ENCODE results near the gene PRDX5. TPM values are rescaled to one million over a fixed set of nuclear protein-coding genes. Genes with fewer than 3 reads are reported as not detected.

PRDX5 gene
- total RNA-seq, 1 experiment from 2014 or later, result 165 TPM

GRCh38 chr11:64288353-64288750 lies 29.6 kb upstream of the PRDX5 start:
- intact Hi-C loops (cut with micrococcal nuclease; ENCODE audit: unreplicated experiment), result no loop called here
- DNase-seq, result no peak
- BruUV-seq (replicated peaks), result no TSS peak
- Mint-ChIP-seq H3K36me3 (ENCODE audit: insufficient read depth, unreplicated experiment) (peaks cover 34% of the 10 kb centered on the region), H3K4me1 (ENCODE audit: low read depth, unreplicated experiment) (peaks cover 17% of the 10 kb centered on the region), H3K27me3 (ENCODE audit: unreplicated experiment) (peaks cover 40% of the 10 kb centered on the region), H3K9me3 (ENCODE audit: low read depth, unreplicated experiment) (no peaks in the 10 kb centered on the region), H3K27ac (ENCODE audit: unreplicated experiment) (no peak overlapping the region), H3K4me3 (ENCODE audit: low read depth, unreplicated experiment) (no peak overlapping the region)
- no peak for TF ChIP-seq CTCF (IDR thresholded peaks at IDR 0.05; ENCODE audit: unreplicated experiment)
- CTCF ChIA-PET, result no interaction called here

GRCh38 chr11:64289002-64289564 lies 28.8 kb upstream of the PRDX5 start:
- Mint-ChIP-seq H3K27ac (ENCODE audit: unreplicated experiment) (no peak overlapping the region), H3K4me3 (ENCODE audit: low read depth, unreplicated experiment) (no peak overlapping the region), H3K4me1 (ENCODE audit: low read depth, unreplicated experiment) (peaks cover 17% of the 10 kb centered on the region), H3K36me3 (ENCODE audit: insufficient read depth, unreplicated experiment) (peaks cover 29% of the 10 kb centered on the region), H3K9me3 (ENCODE audit: low read depth, unreplicated experiment) (no peaks in the 10 kb centered on the region), H3K27me3 (ENCODE audit: unreplicated experiment) (peaks cover 47% of the 10 kb centered on the region)
- CTCF ChIA-PET, result interaction anchor here (0.7 to 1.4 kb wide), 2 partner anchors 12 to 31 kb away, joined by 3 to 5 read pairs; no protein-coding TSS in a partner anchor
- no TSS peak for BruUV-seq (replicated peaks)
- intact Hi-C loops (cut with micrococcal nuclease; ENCODE audit: unreplicated experiment), result no loop called here
- no peak for DNase-seq
- no peak for TF ChIP-seq CTCF (IDR thresholded peaks at IDR 0.05; ENCODE audit: unreplicated experiment)

- peaks cover 17% of the 10 kb centered on the region for H3K4me1 Mint-ChIP-seq (ENCODE audit: low read depth, unreplicated experiment)
- intact Hi-C loops (cut with micrococcal nuclease; ENCODE audit: unreplicated experiment), result no loop called here
- H3K27ac Mint-ChIP-seq (ENCODE audit: unreplicated experiment), result no peak overlapping the region
Observed at GRCh38 chr11:64290352-64291261, 27.3 kb upstream of the PRDX5 start.

More at GRCh38 chr11:64290352-64291261, 27.3 kb upstream of the PRDX5 start:
- TF ChIP-seq CTCF (IDR thresholded peaks at IDR 0.05; ENCODE audit: unreplicated experiment), result no peak
- no TSS peak for BruUV-seq (replicated peaks)
- DNase-seq, result no peak
- CTCF ChIA-PET, result interaction anchor here (0.8 to 1.2 kb wide), 2 partner anchors 8 to 86 kb away, joined by 3 to 4 read pairs; no protein-coding TSS in a partner anchor
- Mint-ChIP-seq H3K36me3 (ENCODE audit: insufficient read depth, unreplicated experiment) (peaks cover 14% of the 10 kb centered on the region), H3K4me3 (ENCODE audit: low read depth, unreplicated experiment) (peak overlapping the region; percentile 12), H3K27me3 (ENCODE audit: unreplicated experiment) (peaks cover 63% of the 10 kb centered on the region), H3K9me3 (ENCODE audit: low read depth, unreplicated experiment) (no peaks in the 10 kb centered on the region)

Measured in Calu3 (cell line).